K562 (cell line): Measurements from ENCODE around the gene WDR3. TPM values are rescaled to one million over a fixed set of nuclear protein-coding genes. Genes with fewer than 3 reads are reported as not detected.
A peak's percentile ranks its signal among the peaks of the same experiment; 100 is the strongest.

Experiments used
- ATAC-seq: fragments of 200-7000 bp; cut with Tn5 transposase; 3 replicates; pipeline ENCODE4 v1.9.1; 2020; ENCODE audit warnings: moderate library complexity
- BruUV-seq: library from RNA; stranded (reverse); fragments of 400-500 nt; replicated peaks from 2 replicates; lab custom pipeline; 2021; lab: Mats Ljungman, UMichigan
- CTCF ChIA-PET: fragments of 300-600 bp; formaldehyde crosslinking; extraction: SDS; loops from one replicate; lab custom pipeline; 2021; ENCODE audit warnings: low intra/inter-chr PET ratio; lab: Yijun Ruan, JAX
- POLR2A ChIA-PET: fragments of 300-600, 350-650 bp; sonication (Branson Sonifier 250); formaldehyde crosslinking; extraction: SDS; loops from one replicate; lab custom pipeline; 2021; ENCODE audit warnings: antibody characterized with exemption, inconsistent platforms; lab: Yijun Ruan, JAX
- DNase-seq, 4 experiments: peaks; one replicate each; pipeline versions ENCODE4 v3.0.0 to v3.0.0-alpha.2; 2011 to 2018; ENCODE audit warnings: low spot score in 3 of 4, mixed read lengths in 3 of 4; ENCODE audit errors: extremely low read depth in 1 of 4
- FAIRE-seq: peaks from 2 replicates; lab custom pipeline; 2011; peaks lifted over from hg19 to GRCh38; lab: Jason Lieb, UNC
- H2AFZ ChIP-seq: 2 replicates; pipeline ENCODE4 v1.6.0; 2011; ENCODE audit warnings: low read depth, low read length, control low read depth, inconsistent platforms
- H3K27ac ChIP-seq: fragments of 200-600 bp; 3 replicates; pipeline ENCODE4 v1.8.0; 2011; ENCODE audit warnings: low read depth, mild to moderate bottlenecking, control low read depth, inconsistent platforms, low read length, moderate library complexity, mixed read lengths; ENCODE audit errors: extremely low read depth
- H3K27me3 ChIP-seq, 2 experiments: fragments of 300-600 bp in 1 of 2; 2 replicates in 1 of 2; 3 replicates in 1 of 2; pipeline versions ENCODE4 v1.6.0 to v1.8.0; 2011; ENCODE audit warnings: inconsistent platforms in 2 of 2, low read length in 2 of 2, mild to moderate bottlenecking in 1 of 2, mixed read lengths in 1 of 2, moderate library complexity in 1 of 2; ENCODE audit not compliant: control insufficient read depth in 2 of 2, insufficient read depth in 2 of 2
- H3K36me3 ChIP-seq: fragments of 300-600 bp; 3 replicates; pipeline ENCODE4 v1.8.0; 2011; ENCODE audit warnings: mild to moderate bottlenecking, low read length, inconsistent platforms; ENCODE audit not compliant: control insufficient read depth, insufficient read depth
- H3K4me1 ChIP-seq, 2 experiments: fragments of 200-600 bp in 1 of 2; replicated peaks in 1 of 2; 2 replicates in 1 of 2; 3 replicates in 1 of 2; pipeline versions ENCODE4 v1.5.1 to v1.8.0; 2011; ENCODE audit warnings: inconsistent platforms in 2 of 2, low read length in 2 of 2, mild to moderate bottlenecking in 1 of 2, mixed read lengths in 1 of 2, moderate library complexity in 1 of 2; ENCODE audit not compliant: control insufficient read depth in 2 of 2, insufficient read depth in 2 of 2
- H3K4me2 ChIP-seq: 2 replicates; pipeline ENCODE4 v1.6.1; 2011; ENCODE audit warnings: low read length, control low read depth, inconsistent platforms, mixed read lengths; ENCODE audit not compliant: insufficient read depth
- H3K4me3 ChIP-seq: fragments of 200-600 bp; sonication (generic), shearing (Covaris generic); 2 replicates; pipeline ENCODE4 v1.5.1; 2016; ENCODE audit warnings: control low read depth, inconsistent platforms
- H3K79me2 ChIP-seq: fragments of 200-600 bp; 3 replicates; pipeline ENCODE4 v1.8.0; 2011; ENCODE audit warnings: low read length, inconsistent platforms; ENCODE audit not compliant: control insufficient read depth, insufficient read depth
- H3K9ac ChIP-seq, 2 experiments: 2 replicates each; pipeline versions ENCODE4 v1.6.0 to v1.6.1; 2011; ENCODE audit warnings: low read depth in 2 of 2, low read length in 2 of 2, control low read depth in 1 of 2, inconsistent platforms in 1 of 2, mild to moderate bottlenecking in 1 of 2, mixed read lengths in 1 of 2; ENCODE audit not compliant: insufficient read depth in 1 of 2
- H3K9me1 ChIP-seq: one replicate; pipeline ENCODE4 v1.6.0; 2011; ENCODE audit warnings: inconsistent platforms, mild to moderate bottlenecking, low read length, moderate library complexity; ENCODE audit not compliant: control insufficient read depth, insufficient read depth
- H3K9me3 ChIP-seq: replicated peaks from 2 replicates; pipeline ENCODE4 v1.5.1; 2011; ENCODE audit warnings: low read depth, low read length, inconsistent platforms; ENCODE audit not compliant: control insufficient read depth, insufficient read depth
- H4K20me1 ChIP-seq: replicated peaks from 2 replicates; pipeline ENCODE4 v1.6.1; 2011; ENCODE audit warnings: low read length, inconsistent platforms, mixed read lengths; ENCODE audit not compliant: control insufficient read depth, insufficient read depth
- ARNT ChIP-seq, 2 experiments: fragments of 450-650 bp; IDR thresholded peaks; 2 replicates each; pipeline ENCODE4 v1.6.1; 2016; ENCODE audit warnings: mild to moderate bottlenecking in 1 of 2
- CEBPZ ChIP-seq: fragments of 150-350 bp; IDR thresholded peaks from 2 replicates; pipeline ENCODE4 v1.6.1; 2014; ENCODE audit warnings: low read depth, mild to moderate bottlenecking, low read length, borderline replicate concordance
- CTCF ChIP-seq, 3 experiments: IDR thresholded peaks in 2 of 3; conservative IDR thresholded peaks in 1 of 3; 2 replicates each; pipeline ENCODE4 v1.5.1; 2011 to 2012; ENCODE audit warnings: low read length in 3 of 3, mild to moderate bottlenecking in 3 of 3, control low read depth in 2 of 3, improper control_type of control experiment in 1 of 3, inconsistent platforms in 1 of 3, low read depth in 1 of 3, mixed read lengths in 1 of 3, moderate library complexity in 1 of 3; ENCODE audit not compliant: insufficient read depth in 2 of 3
- ELK3 ChIP-seq: fragments of 450-650 bp; formaldehyde crosslinking; IDR thresholded peaks from 2 replicates; pipeline ENCODE4 v1.4.0; 2020; ENCODE audit warnings: mild to moderate bottlenecking
- FOXA3 ChIP-seq, 2 experiments: fragments of 450-650 bp in 1 of 2; sonication (generic) in 1 of 2; formaldehyde crosslinking; IDR thresholded peaks in 1 of 2; conservative IDR thresholded peaks in 1 of 2; 2 replicates each; pipeline versions ENCODE4 v1.4.0 to v1.8.0; 2020 to 2022; ENCODE audit warnings: mild to moderate bottlenecking in 2 of 2, missing genetic modification reagents in 1 of 2
- GMEB1 ChIP-seq: fragments of 250-450 bp; sonication (Bioruptor Pico); IDR thresholded peaks from 2 replicates; pipeline ENCODE4 v1.4.0; 2020; ENCODE audit warnings: mild to moderate bottlenecking
- JUND ChIP-seq, 2 experiments: IDR thresholded peaks; 2 replicates in 1 of 2; 3 replicates in 1 of 2; pipeline ENCODE4 v1.6.1; 2011; ENCODE audit warnings: borderline replicate concordance in 2 of 2, low read depth in 2 of 2, low read length in 2 of 2, improper control_type of control experiment in 1 of 2, missing biosample characterization in 1 of 2, missing genetic modification characterization in 1 of 2, missing genetic modification reagents in 1 of 2
- PKNOX1 ChIP-seq: fragments of 450-650 bp; IDR thresholded peaks from 2 replicates; pipeline ENCODE4 v1.6.1; 2016
- ZNF239 ChIP-seq: fragments of 250-450 bp; sonication (Bioruptor Pico); IDR thresholded peaks from 2 replicates; pipeline ENCODE4 v1.4.0; 2020; ENCODE audit warnings: mild to moderate bottlenecking
- WGBS: fragments of 100-300 bp; shearing (Covaris generic); methylation state at CpG from one replicate; pipeline ENCODE4 v1.1.6; 2016; ENCODE audit warnings: low coverage, mixed read lengths; ENCODE audit not compliant: insufficient coverage; ENCODE audit errors: missing lambda C conversion rate; 5-methylcytosine and 5-hydroxymethylcytosine counted together
- in situ Hi-C: fragments of 300-500 bp; cut with MboI; formaldehyde crosslinking; loops from 4 replicates; pipeline ENCODE4 v1.15.0; 2018; ENCODE audit warnings: inconsistent platforms, mixed read lengths
- intact Hi-C: fragments of 100-400 bp; cut with micrococcal nuclease; formaldehyde crosslinking; loops from 2 replicates; pipeline ENCODE4 v1.14.2; 2022
- polyA plus RNA-seq, 8 experiments: library from polyadenylated mRNA; depleted of rRNA in 4 of 8; stranded (reverse) in 5 of 8; unstranded in 3 of 8; fragments of >200 nt; fragmentation: Nextera tagmentation in 2 of 8; fragmentation: Illumina TruSeq in 1 of 8; extraction: Ambion mirVana in 2 of 8; extraction: Trizol in 1 of 8; gene quantifications; 2 replicates each; pipeline versions ENCODE4 v1.2.1 to v1.2.3, GENCODE V29; 2011 to 2014; ENCODE audit warnings: inconsistent platforms in 1 of 8, missing spikeins in 1 of 8
- total RNA-seq, 7 experiments: library from RNA; depleted of rRNA in 6 of 7; stranded (reverse); fragments of >200 nt in 6 of 7; fragmentation: Illumina TruSeq in 2 of 7; extraction: Trizol in 2 of 7; gene quantifications; 2 replicates each; pipeline versions ENCODE4 v1.2.1 to v1.2.3, GENCODE V29; 2011 to 2021; ENCODE audit warnings: low replicate concordance in 1 of 7

The WDR3 gene
- total and polyA plus RNA-seq, 9 of the 15 experiments (the other 6 are each of a cell fraction or from before 2014, with no cell fraction given): 40.6 to 122 (median 76.5) TPM

- no peak for TF ChIP-seq CEBPZ
- no peak for TF ChIP-seq ARNT (IDR thresholded peaks at IDR 0.05)
These were observed 3.6 kb upstream of the WDR3 start (continued) for GRCh38 chr1:117925981-117926380.

- intact Hi-C loops (no loop called here), in situ Hi-C loops (no loop called here)
- DNase-seq (peak; percentile 60 to 86 (median 70)), FAIRE-seq (peak; percentile 92), ATAC-seq (peak; percentile 90)
- ChIA-PET POLR2A (interaction anchor here (0.7 to 4.4 kb wide), 7 partner anchors 10 to 32 kb away, joined by 3 to 30 read pairs (median 4); no protein-coding TSS in a partner anchor), CTCF (no interaction called here)
- peak overlapping the region; percentile 100 for H3K4me2 ChIP-seq
- H2AFZ ChIP-seq: peak overlapping the region; percentile 94
- no peaks in the 10 kb centered on the region for H3K27me3 ChIP-seq
- H3K27ac ChIP-seq: peak overlapping the region; percentile 52
- no peaks in the 10 kb centered on the region for H3K9me3 ChIP-seq
- H3K4me3 ChIP-seq: peak overlapping the region; percentile 78
- peak overlapping the region; percentile 86 to 96 for H3K9ac ChIP-seq
- peaks cover 27% of the 10 kb centered on the region for H3K36me3 ChIP-seq
- no TSS peak for BruUV-seq
- H3K4me1 ChIP-seq: peaks cover 7 to 8% of the 10 kb centered on the region in 2 experiments; a peak in 2 of 5 replicates
- H4K20me1 ChIP-seq: peaks cover 4% of the 10 kb centered on the region; the same call in 1 of the 2 replicates
- H3K79me2 ChIP-seq: peaks cover 81% of the 10 kb centered on the region
- H3K9me1 ChIP-seq: no peaks in the 10 kb centered on the region
- WGBS: under 1% methylated on average over 24 of the region's 24 CpGs
- TF ChIP-seq ZNF239 (CRISPR knock-in tag) (no peak), FOXA3 (CRISPR knock-in tag; conservative IDR thresholded peaks at IDR 0.05 in 1 of 2, IDR thresholded peaks at IDR 0.05 in 1 of 2) (0 out of 4 replicates have a peak, but pooled peaks of 1 of the 2 experiments have one; percentile 34), JUND (IDR thresholded peaks at IDR 0.05; ENCODE audit: borderline replicate concordance, low read depth, low read length) (0 out of 2 replicates have a peak, but pooled peaks have one; percentile 27), JUND (tag; IDR thresholded peaks at IDR 0.05; ENCODE audit: borderline replicate concordance, low read depth, low read length) (peak; percentile 11; the same call in 1 of the 3 replicates), GMEB1 (CRISPR knock-in tag) (no peak), ELK3 (CRISPR knock-in tag) (no peak), CTCF (IDR thresholded peaks at IDR 0.05 in 2 of 3, conservative IDR thresholded peaks at IDR 0.05 in 1 of 3; ENCODE audit: insufficient read depth in 2 of 3, low read depth in 1 of 3, low read length in 3 of 3) (peak; percentile 54 to 61 (median 60)), PKNOX1 (peak; percentile 89)
These were observed 627 bp upstream of the WDR3 start for GRCh38 chr1:117928881-117929342.
